ENCODE measurements around the gene PHACTR1. TPM values are rescaled to one million over a fixed set of nuclear protein-coding genes. Genes with fewer than 3 reads are reported as not detected.
"Not testable (repeated sequence)": the region's sequence is repeated elsewhere in the genome, so short reads cannot be mapped to it uniquely, and the experiment has no call there.

Gene PHACTR1
- total and polyA plus RNA-seq, 3 experiments from 2014 or later, result 0.04 to 0.38 (median 0.04) TPM

DNA sequence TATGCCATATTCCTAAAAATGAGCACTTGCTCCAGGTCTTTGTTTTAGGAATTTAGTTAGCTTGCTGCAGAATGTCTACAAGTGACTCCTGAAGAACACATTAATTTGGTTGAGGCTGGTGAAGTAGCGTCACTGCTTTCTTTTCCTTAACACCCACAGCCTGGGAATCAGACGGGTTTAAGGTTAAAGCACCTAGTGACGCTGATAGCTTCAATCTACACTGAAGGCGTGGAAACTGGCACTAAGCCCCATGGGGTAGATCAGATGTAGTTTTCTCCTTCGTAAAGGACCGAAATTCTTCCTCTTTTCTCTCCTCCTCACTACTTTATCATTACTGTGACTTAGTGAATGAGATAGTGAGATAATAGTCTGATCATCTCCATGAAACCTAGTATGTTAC, 521.5 kb downstream of the PHACTR1 start:
- ChIA-PET POLR2A (no interaction called here), CTCF (no interaction called here)
- Mint-ChIP-seq H3K4me1 (no peaks in the 10 kb centered on the region), H3K36me3 (peaks cover 0 to 1% (median 0%) of the 10 kb centered on the region in 3 donors), H3K4me3 (no peak overlapping the region), H3K27ac (no peak overlapping the region), H3K9me3 (peaks cover 0 to under 1% (median 0%) of the 10 kb centered on the region in 5 donors), H3K27me3 (peaks cover 9 to 22% of the 10 kb centered on the region in 2 donors)
- Histone ChIP-seq H3K4me3 (ENCODE audit: low read length) (no peak overlapping the region), H3K27me3 (ENCODE audit: insufficient read depth, low read length, poor library complexity, severe bottlenecking) (no peaks in the 10 kb centered on the region), H3K27ac (ENCODE audit: low read depth, low read length) (no peak overlapping the region), H3K9me3 (ENCODE audit: low read length) (no peaks in the 10 kb centered on the region), H3K4me1 (ENCODE audit: insufficient read depth, low read length) (no peaks in the 10 kb centered on the region), H3K36me3 (ENCODE audit: insufficient read depth, low read length) (no peaks in the 10 kb centered on the region)
- no peak for DNase-seq

GRCh38 chr6:13238640-13239216, 522.2 kb downstream of the PHACTR1 start:
- Histone ChIP-seq H3K27ac (ENCODE audit: low read depth, low read length) (no peak overlapping the region), H3K4me3 (ENCODE audit: low read length) (no peak overlapping the region), H3K9me3 (ENCODE audit: low read length) (no peaks in the 10 kb centered on the region), H3K36me3 (ENCODE audit: insufficient read depth, low read length) (no peaks in the 10 kb centered on the region), H3K4me1 (ENCODE audit: insufficient read depth, low read length) (no peaks in the 10 kb centered on the region), H3K27me3 (ENCODE audit: insufficient read depth, low read length, poor library complexity, severe bottlenecking) (no peaks in the 10 kb centered on the region)
- peaks cover 7 to 22% of the 10 kb centered on the region in 2 donors for H3K27me3 Mint-ChIP-seq
- H3K4me1 Mint-ChIP-seq, result no peaks in the 10 kb centered on the region
- peaks cover 0 to 3% (median under 1%) of the 10 kb centered on the region in 5 donors for H3K9me3 Mint-ChIP-seq
- peaks cover 0 to 4% (median 0%) of the 10 kb centered on the region in 3 donors for H3K36me3 Mint-ChIP-seq
- no peak overlapping the region for H3K27ac Mint-ChIP-seq
- H3K4me3 Mint-ChIP-seq, result no peak overlapping the region
- CTCF ChIA-PET, result no interaction called here
- POLR2A ChIA-PET, result no interaction called here
- no peak for DNase-seq

DNA sequence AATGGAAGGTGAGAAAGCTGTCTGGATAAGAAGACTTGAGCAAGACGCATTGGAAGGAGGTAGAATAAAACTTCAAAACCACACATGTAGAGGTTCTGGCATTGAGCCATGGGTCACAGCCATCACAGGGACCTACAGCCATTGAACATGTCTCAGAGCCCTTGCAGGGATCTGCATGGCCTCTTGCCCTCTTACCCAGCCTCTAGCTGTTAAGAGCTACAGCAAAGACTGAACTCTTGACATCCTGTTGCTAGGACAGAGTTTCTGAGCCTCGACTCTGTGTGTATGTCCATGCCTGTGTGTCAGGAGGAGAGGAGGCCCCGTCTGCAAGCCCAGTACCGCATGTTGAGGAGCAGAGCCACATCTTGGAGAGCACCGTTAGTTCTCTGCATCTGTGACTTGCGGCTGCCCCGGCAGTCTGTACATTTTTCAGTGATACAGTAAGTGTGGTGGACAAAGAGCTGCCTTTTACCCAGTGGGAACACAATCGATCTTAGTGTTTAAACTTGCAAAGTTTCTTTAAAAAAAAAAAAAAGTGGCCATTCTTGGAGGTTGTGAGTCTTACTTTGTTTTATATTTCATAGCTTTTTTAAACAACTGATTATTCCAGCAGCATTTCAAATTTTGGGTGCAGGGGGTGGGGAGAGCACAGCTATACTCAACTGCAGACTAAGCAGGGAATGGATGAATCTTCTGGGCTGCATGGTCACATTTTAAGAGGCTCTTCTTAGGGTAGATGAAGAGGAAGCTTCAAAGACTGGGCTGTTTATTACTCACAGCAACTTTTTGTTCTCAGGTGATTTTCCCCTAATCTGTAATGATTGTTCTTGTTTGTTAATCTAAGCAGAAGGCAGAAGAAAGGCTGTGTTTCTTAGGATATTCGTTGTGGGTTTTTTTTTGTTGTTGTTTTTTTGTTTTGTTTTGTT, 523.2 kb downstream of the PHACTR1 start:
- Mint-ChIP-seq H3K36me3 (peaks cover 0 to 8% (median 0%) of the 10 kb centered on the region in 3 donors), H3K4me3 (no peak overlapping the region), H3K27me3 (peaks cover 10 to 22% of the 10 kb centered on the region in 2 donors), H3K4me1 (no peaks in the 10 kb centered on the region), H3K9me3 (peaks cover 0 to 7% (median 7%) of the 10 kb centered on the region in 5 donors), H3K27ac (no peak overlapping the region)
- no peak for DNase-seq
- Histone ChIP-seq H3K4me3 (ENCODE audit: low read length) (no peak overlapping the region), H3K4me1 (ENCODE audit: insufficient read depth, low read length) (no peaks in the 10 kb centered on the region), H3K9me3 (ENCODE audit: low read length) (no peaks in the 10 kb centered on the region), H3K27ac (ENCODE audit: low read depth, low read length) (no peak overlapping the region), H3K36me3 (ENCODE audit: insufficient read depth, low read length) (no peaks in the 10 kb centered on the region), H3K27me3 (ENCODE audit: insufficient read depth, low read length, poor library complexity, severe bottlenecking) (no peaks in the 10 kb centered on the region)
- CTCF ChIA-PET, result no interaction called here
- POLR2A ChIA-PET, result no interaction called here

DNA sequence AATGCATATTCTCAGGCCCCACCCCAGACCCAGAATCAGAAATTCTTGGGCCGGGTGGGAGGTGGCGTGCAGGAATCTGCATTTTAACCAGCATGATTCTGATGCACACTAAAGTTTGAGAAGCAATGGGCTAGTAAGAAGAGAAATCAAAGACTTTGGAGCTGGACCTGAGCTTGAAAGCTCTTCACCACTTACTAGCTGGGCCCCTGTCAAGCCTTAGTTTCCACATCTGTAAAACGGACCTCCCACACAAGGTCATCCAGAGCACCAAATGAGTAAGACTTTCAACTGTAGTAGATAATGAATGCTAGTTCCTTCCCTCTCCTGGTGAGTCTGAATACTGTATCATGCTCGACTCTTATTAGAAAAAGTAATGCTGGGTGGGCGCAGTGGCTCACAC, 524.8 kb downstream of the PHACTR1 start:
- Histone ChIP-seq H3K27ac (ENCODE audit: low read depth, low read length) (no peak overlapping the region), H3K36me3 (ENCODE audit: insufficient read depth, low read length) (no peaks in the 10 kb centered on the region), H3K27me3 (ENCODE audit: insufficient read depth, low read length, poor library complexity, severe bottlenecking) (no peaks in the 10 kb centered on the region), H3K4me1 (ENCODE audit: insufficient read depth, low read length) (no peaks in the 10 kb centered on the region), H3K9me3 (ENCODE audit: low read length) (no peaks in the 10 kb centered on the region), H3K4me3 (ENCODE audit: low read length) (no peak overlapping the region)
- no peaks in the 10 kb centered on the region for H3K4me1 Mint-ChIP-seq
- DNase-seq, result no peak
- ChIA-PET CTCF (no interaction called here), POLR2A (no interaction called here)
- H3K36me3 Mint-ChIP-seq, result peaks cover 0 to 17% (median 0%) of the 10 kb centered on the region in 3 donors
- peaks cover 4 to 22% of the 10 kb centered on the region in 2 donors for H3K27me3 Mint-ChIP-seq
- peaks cover 0 to 7% (median 7%) of the 10 kb centered on the region in 5 donors for H3K9me3 Mint-ChIP-seq
- no peak overlapping the region for H3K27ac Mint-ChIP-seq
- no peak overlapping the region for H3K4me3 Mint-ChIP-seq

DNA sequence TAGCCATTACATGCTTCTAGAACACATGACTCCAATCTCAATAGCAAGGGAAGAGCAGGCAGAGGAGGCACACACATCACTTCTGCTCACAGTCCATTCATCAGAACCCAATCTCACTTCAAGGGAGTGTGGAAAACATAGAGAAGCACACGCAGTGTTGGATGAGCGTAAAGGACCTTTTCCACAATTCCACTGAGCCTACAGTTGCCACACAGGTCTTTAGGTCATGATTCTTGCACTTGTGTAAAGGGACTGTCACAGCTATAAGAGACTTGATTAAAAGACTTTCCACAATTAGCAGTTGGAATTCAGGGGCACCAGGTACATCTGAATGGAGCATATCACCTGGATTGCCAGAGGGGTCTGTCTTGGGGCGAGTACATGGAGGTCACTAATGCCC, 525.6 kb downstream of the PHACTR1 start:
- Histone ChIP-seq H3K4me3 (ENCODE audit: low read length) (no peak overlapping the region), H3K4me1 (ENCODE audit: insufficient read depth, low read length) (no peaks in the 10 kb centered on the region), H3K36me3 (ENCODE audit: insufficient read depth, low read length) (no peaks in the 10 kb centered on the region), H3K9me3 (ENCODE audit: low read length) (no peaks in the 10 kb centered on the region), H3K27me3 (ENCODE audit: insufficient read depth, low read length, poor library complexity, severe bottlenecking) (no peaks in the 10 kb centered on the region), H3K27ac (ENCODE audit: low read depth, low read length) (no peak overlapping the region)
- Mint-ChIP-seq H3K27me3 (peaks cover 7 to 18% of the 10 kb centered on the region in 2 donors), H3K27ac (no peak overlapping the region), H3K36me3 (peaks cover 0 to 17% (median 0%) of the 10 kb centered on the region in 3 donors), H3K4me1 (no peaks in the 10 kb centered on the region), H3K4me3 (no peak overlapping the region), H3K9me3 (peaks cover 0 to 7% (median 7%) of the 10 kb centered on the region in 5 donors)
- DNase-seq, result no peak
- ChIA-PET CTCF (no interaction called here), POLR2A (no interaction called here)

- POLR2A ChIA-PET, result no interaction called here
- peaks cover 0 to 17% (median 0%) of the 10 kb centered on the region in 3 donors for H3K36me3 Mint-ChIP-seq
- no peaks in the 10 kb centered on the region for H3K36me3 ChIP-seq (ENCODE audit: insufficient read depth, low read length)
- CTCF ChIA-PET, result no interaction called here
- H3K27me3 Mint-ChIP-seq, result peaks cover 7 to 18% of the 10 kb centered on the region in 2 donors
- H3K27ac ChIP-seq (ENCODE audit: low read depth, low read length), result no peak overlapping the region
- no peak overlapping the region for H3K27ac Mint-ChIP-seq
- H3K9me3 Mint-ChIP-seq, result peaks cover 0 to 7% (median 7%) of the 10 kb centered on the region in 5 donors
- H3K4me3 ChIP-seq (ENCODE audit: low read length), result no peak overlapping the region
- no peaks in the 10 kb centered on the region for H3K9me3 ChIP-seq (ENCODE audit: low read length)
- no peaks in the 10 kb centered on the region for H3K4me1 Mint-ChIP-seq
- H3K4me3 Mint-ChIP-seq, result no peak overlapping the region
- no peaks in the 10 kb centered on the region for H3K4me1 ChIP-seq (ENCODE audit: insufficient read depth, low read length)
- no peaks in the 10 kb centered on the region for H3K27me3 ChIP-seq (ENCODE audit: insufficient read depth, low read length, poor library complexity, severe bottlenecking)
- no peak for DNase-seq
Measured at GRCh38 chr6:13242590-13242989, 526.0 kb downstream of the PHACTR1 start.

- no peak for DNase-seq
- H3K4me3 Mint-ChIP-seq, result no peak overlapping the region
- H3K4me3 ChIP-seq (ENCODE audit: low read length), result no peak overlapping the region
- peaks cover 8 to 21% of the 10 kb centered on the region in 2 donors for H3K27me3 Mint-ChIP-seq
- H3K27me3 ChIP-seq (ENCODE audit: insufficient read depth, low read length, poor library complexity, severe bottlenecking), result no peaks in the 10 kb centered on the region
- H3K27ac ChIP-seq (ENCODE audit: low read depth, low read length), result no peak overlapping the region
- H3K27ac Mint-ChIP-seq, result no peak overlapping the region
- H3K36me3 ChIP-seq (ENCODE audit: insufficient read depth, low read length), result no peaks in the 10 kb centered on the region
- ChIA-PET CTCF (no interaction called here), POLR2A (no interaction called here)
- H3K9me3 Mint-ChIP-seq, result peaks cover 0 to 7% (median 7%) of the 10 kb centered on the region in 5 donors
- peaks cover 0 to 17% (median 0%) of the 10 kb centered on the region in 3 donors for H3K36me3 Mint-ChIP-seq
- H3K4me1 ChIP-seq (ENCODE audit: insufficient read depth, low read length), result no peaks in the 10 kb centered on the region
- no peaks in the 10 kb centered on the region for H3K9me3 ChIP-seq (ENCODE audit: low read length)
- H3K4me1 Mint-ChIP-seq, result no peaks in the 10 kb centered on the region
Measured at GRCh38 chr6:13243033-13243432, 526.5 kb downstream of the PHACTR1 start.

DNA sequence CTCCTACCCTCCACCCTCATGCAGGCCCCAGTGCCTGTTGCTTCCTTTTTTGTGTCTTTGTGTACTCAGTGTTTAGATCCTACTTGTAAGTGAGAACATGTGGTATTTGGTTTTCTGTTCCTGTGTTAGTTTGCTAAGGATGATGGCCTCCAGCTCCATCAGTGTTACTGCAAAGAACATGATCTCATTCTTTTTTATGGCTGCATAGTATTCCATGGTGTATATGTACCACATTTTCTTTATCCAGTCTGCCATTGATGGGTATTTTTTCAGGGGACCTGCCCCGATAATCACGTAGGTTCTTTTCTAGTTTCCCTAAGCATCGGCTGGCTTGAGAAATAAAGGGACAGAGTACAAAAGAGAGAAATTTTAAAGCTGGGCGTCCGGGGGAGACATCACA, 527.2 kb downstream of the PHACTR1 start:
- CTCF ChIA-PET; POLR2A ChIA-PET; H3K27ac ChIP-seq (ENCODE audit: low read depth, low read length): not testable (repeated sequence)

More for the DNA sequence above, 527.2 kb downstream of the PHACTR1 start:
- not testable (repeated sequence) for H3K27me3 ChIP-seq (ENCODE audit: insufficient read depth, low read length, poor library complexity, severe bottlenecking); H3K4me1 ChIP-seq (ENCODE audit: insufficient read depth, low read length); H3K27ac Mint-ChIP-seq; H3K4me3 Mint-ChIP-seq; H3K4me1 Mint-ChIP-seq; DNase-seq; H3K36me3 ChIP-seq (ENCODE audit: insufficient read depth, low read length); H3K4me3 ChIP-seq (ENCODE audit: low read length); H3K9me3 ChIP-seq (ENCODE audit: low read length); H3K9me3 Mint-ChIP-seq
- Mint-ChIP-seq H3K36me3 (peaks cover 0 to 17% (median 0%) of the 10 kb centered on the region in 3 donors), H3K27me3 (peaks cover 8 to 26% of the 10 kb centered on the region in 2 donors)

Data from CD8-positive, alpha-beta memory T cell (primary cell).